ENCODE measurements around the gene PLET1.
A peak's percentile ranks its signal among the peaks of the same experiment; 100 is the strongest.

The PLET1 gene

DNA sequence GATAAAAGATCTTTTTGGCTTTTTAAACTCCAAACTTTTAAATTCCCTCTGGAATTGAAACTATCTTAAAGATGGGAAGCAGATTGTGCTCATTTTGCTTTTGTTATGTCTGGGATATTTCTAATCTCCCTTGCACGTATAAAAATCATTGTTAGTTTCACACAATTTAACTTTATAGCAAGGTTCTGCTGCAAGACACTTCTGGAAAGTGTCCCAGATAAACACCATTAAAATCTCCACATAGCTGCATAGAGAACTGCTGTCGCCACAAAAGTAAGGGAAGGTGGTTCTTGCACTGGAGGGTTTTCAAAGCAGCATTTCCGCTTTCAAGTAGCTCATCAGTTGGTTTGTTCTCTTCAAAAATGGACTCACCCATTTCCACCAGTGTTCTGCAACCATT, 22.6 kb downstream of the PLET1 start:
- DNase-seq (ENCODE audit: low spot score) = no peak

GRCh38 chr11:112237451-112237850, 23.2 kb downstream of the PLET1 start:
- no peak for DNase-seq (ENCODE audit: low spot score)

DNA sequence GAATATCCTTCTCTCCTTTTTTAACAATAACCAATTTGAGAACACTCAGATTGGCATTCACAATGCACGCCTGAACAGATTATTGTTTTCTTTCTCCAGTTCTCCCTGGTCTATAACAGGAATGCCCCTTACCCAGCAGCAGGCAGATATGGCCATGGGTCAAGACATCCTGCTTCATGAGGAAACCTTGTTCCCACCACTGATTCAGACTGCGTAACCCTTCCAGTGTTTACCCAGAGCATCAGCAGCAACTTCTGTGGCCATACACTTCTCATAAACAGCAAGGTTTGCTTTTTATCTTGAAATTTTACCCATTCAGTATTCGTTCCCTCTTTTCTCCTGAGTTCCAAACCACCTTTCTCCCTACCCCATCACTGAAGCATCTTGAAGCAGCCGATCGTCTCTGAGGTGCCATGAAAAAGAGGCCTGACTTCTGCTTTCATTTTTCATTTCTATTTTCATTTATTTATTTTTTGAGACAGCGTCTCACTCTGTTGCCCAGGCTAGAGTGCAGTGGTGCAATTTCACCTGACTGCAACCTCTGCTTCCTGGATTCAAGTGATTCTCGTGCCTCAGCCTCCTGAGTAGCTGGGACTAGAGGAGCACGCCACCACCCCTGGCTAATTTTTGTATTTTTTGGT, 24.8 kb downstream of the PLET1 start:
- no peak for DNase-seq (ENCODE audit: low spot score)

DNA sequence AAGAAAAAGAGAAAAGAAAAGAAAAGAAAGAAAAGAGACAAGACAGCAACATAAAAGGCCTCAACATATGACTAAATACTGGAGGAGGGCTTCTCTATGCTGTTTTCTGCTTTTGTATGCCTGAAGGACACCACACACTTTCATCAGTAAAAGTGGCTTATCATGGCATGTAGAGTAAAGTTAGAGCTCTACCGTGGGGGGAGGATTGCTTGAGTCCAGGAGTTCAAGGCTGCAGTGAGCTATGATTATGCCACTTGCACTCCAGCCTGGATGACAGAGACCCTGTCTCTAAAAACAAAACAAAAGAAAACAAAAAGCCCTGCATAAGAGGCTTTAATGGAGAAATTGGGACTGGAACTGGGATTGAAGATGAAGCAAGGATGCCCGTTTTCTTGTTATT, 28.7 kb downstream of the PLET1 start:
- DNase-seq (ENCODE audit: low spot score) = no peak

DNA sequence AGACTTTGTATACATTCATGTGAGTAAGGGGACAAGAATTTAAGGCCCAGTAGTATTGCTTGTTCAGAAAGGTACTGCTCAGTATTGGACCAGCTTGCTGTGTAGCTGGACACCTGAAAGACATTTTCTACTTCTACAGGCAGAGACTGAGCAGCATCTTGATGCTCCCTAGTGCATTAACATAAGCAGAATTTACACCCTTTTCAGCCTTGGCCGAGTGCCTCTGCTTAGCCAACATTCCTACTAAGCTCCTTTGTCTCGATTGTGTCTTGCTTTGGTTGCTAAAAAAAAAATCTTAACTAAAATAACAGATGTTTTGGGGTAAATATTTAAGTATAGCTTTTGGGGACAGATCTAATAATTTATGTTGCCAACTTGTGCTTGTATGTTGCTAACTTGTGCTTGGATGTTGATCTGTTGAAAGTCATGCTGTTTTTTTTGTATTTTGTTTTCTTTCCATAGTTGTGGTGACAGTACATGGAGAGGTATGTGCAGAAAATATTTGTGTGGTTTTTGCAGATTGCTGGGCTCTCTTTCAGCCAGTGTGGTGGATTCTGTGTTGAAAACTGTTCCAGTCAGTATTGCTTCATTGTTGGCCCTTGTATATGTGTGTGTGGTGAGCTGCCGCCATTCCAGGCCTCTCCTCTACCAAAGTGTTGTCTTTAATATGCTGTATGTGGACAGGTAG, 30.8 kb downstream of the PLET1 start:
- no peak for DNase-seq (ENCODE audit: low spot score)

DNA sequence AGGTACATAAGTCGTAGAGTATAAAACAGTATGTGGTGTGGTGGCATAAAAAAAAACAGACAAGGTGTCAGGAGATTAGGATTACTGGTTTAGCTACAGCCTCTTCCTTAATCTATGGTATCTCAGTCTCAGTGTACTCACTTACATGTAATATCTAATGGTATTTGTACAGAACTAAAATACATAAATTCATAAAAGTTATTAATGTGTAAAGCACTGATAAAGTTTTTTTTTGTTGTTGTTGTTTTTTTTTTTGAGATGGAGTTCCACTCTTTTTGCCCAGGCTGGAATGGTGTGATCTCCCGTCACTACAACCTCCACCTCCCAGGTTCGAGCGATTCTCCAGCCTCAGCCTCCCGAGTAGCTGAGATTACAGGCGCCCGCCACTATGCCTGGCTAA, 31.5 kb downstream of the PLET1 start:
- DNase-seq (ENCODE audit: low spot score) = no peak

DNA sequence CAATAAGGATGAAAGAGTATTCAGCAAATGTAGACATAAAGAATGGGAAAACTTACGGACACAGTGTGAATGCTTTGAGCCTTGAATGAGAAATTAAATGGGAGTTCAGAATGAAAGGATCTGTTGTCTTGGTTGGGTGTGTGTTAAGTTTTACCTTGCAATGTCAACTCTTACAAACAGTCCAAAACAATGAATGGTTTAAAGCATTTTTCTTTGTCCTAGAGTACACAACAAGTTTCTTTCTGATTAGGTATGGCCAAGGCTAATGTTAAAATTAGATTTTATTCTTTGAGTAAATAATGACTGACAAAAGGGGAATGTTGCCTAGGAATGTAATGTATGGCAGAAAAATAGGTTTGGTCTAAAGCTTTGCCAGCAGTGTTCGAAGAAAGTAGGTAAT, 32.0 kb downstream of the PLET1 start:
- no peak for DNase-seq (ENCODE audit: low spot score)

DNA sequence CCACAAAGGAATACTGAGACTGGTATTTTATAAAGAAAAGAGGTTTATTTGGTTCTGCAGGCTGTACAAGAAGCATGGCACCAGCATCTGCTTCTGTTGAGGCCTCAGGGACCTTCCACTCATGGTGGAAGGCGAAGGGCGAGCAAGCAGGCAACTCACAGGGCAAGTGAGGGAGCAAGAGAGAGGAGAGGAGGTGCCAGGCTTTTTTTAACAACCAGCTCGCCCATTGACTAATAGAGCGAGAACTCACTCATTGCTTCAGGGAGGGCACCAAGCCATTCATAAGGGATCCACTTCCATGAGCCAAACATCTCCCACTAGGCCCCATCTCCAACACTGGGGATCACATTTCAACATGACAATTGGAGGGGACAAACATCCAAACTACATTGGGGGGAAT, 33.2 kb downstream of the PLET1 start:
- no peak for DNase-seq (ENCODE audit: low spot score)

- DNase-seq (ENCODE audit: low spot score) = peak; percentile 10
Measured at GRCh38 chr11:112226831-112227401, 33.7 kb downstream of the PLET1 start.

GRCh38 chr11:112226062-112226830, 34.4 kb downstream of the PLET1 start, which contains the start of gene PTS:
TSS of gene PTS (plus strand) at chr11:112226428. CDS start at chr11:112226444, 16 bp downstream.
- peak; percentile 84 for DNase-seq (ENCODE audit: low spot score)

DNA sequence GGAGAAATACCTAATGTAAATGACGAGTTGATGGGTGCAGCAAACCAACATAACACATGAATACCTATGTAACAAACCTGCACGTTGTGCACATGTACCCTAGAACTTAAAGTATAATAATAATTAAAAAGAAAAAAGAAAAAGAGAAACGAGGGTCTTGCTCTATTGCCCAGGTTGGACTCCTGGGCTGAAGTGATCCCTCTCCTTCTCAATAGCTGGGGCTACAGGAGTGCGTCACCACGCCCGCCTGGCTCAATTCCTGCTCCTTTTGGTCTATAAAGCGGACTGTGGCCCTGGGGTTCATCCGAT, 35.0 kb downstream of the PLET1 start:
- DNase-seq (ENCODE audit: low spot score) = no peak

- DNase-seq (ENCODE audit: low spot score) = no peak
Measured at GRCh38 chr11:112223754-112224532, 36.7 kb downstream of the PLET1 start.

DNA sequence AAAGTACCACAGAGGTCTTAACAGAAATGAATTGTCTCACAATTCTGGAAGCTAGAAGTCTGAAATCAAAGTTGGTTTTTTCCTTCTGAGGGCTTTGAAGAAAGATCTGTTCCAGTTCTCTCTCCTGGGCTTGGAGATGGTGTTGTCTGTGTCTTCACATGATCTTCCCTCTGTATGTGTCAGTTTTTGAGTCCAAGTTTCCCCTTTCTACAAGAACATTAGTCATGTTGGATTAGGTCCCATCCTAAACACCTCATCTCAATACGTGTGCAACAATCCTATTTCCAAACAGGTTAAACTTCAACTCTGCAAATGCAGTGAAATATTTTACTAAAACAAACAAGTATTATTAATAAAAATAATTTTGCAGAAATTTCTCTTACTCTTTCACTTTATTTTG, 37.5 kb downstream of the PLET1 start:
- DNase-seq (ENCODE audit: low spot score) = no peak

DNA sequence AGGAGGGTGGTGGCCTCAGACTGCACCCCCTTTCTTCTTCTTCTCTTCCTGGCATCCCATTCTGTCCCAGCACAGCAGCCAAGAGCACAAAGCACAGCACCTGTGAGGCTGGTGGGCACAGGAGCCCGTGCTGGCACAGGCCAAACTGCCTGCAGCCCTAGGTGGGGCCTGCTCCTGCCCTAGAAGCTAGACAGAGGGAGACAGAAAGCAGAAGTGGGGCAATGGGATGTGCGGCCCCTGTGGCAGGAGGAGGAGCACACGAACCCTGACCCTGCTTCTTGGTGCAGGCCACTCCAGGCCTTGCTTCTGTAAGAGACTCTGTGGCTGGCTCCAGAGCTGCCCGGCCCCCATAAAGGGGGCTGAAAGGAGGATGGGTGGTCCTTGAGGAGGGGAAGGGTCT, 38.4 kb downstream of the PLET1 start:
- no peak for DNase-seq (ENCODE audit: low spot score)

- DNase-seq (ENCODE audit: low spot score) = no peak
Measured at GRCh38 chr11:112221274-112221835, 39.3 kb downstream of the PLET1 start.

GRCh38 chr11:112219476-112220232, 41.0 kb downstream of the PLET1 start:
- DNase-seq (ENCODE audit: low spot score) = peak; percentile 71

DNA sequence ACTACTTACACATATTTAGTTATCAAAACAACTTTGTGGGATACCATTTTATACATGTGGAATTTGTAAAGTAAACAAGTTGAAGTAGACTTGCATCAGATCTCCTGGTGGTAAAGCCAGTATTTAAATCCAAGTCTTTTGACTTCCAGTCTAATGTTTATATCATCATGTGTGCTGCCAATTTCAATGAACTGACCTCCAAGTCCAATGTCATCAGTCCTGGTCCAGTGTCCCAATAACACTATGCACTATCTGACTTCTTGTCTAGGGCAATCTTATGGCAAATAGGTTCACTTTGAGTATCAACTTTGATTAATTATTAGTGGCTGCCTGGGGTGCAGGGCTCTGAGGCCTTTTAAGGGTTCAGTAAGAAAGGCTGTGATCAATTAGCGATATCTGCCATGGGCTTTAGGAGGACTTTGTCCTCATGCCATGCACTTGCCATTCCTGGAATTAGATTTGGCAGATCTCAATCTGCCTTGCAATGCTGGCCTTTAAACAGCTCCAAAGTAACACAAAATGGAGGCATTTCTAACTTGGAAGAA, 44.0 kb downstream of the PLET1 start:
- no peak for DNase-seq (ENCODE audit: low spot score)

DNA sequence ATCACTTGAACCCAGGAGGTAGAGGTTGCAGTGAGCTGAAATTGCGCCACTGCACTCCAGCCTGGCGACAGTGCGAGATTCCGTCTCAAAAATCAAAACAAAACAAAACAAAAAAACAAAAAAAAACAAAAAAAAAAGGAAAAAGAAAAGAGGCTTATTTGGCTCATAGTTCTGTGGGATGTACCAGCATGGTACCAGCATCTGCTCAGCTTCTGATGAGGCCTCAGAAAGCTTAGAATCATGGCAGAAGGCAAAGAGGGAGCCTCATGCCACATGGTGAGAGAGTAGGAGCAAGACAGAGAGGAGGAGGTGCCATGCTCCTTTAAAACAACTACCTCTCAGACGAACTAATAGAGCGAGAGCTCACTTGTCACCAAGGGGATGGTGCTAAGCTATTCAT, 45.0 kb downstream of the PLET1 start:
- DNase-seq (ENCODE audit: low spot score) = no peak

- DNase-seq (ENCODE audit: low spot score) = no peak
Measured at GRCh38 chr11:112213753-112214152, 46.9 kb downstream of the PLET1 start.

DNA sequence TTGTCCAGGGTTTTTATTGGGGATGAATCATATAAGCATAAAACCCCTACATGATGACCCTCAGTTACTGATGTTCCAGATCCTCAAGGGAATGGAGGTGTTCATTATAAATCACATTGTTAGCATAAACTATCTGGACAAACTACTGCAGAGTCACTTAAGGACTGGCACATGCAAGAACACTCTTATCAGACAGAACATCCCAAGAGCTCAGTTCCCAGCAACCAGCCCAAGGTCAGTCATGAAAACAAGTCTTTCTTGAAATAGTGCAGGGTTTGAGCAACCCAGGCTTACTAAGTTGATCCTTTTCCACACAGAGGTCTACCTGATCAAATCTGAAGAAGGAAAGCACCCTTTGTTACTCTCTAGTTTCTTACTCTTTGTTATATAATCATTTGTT, 48.0 kb downstream of the PLET1 start:
- no peak for DNase-seq (ENCODE audit: low spot score)

DNA sequence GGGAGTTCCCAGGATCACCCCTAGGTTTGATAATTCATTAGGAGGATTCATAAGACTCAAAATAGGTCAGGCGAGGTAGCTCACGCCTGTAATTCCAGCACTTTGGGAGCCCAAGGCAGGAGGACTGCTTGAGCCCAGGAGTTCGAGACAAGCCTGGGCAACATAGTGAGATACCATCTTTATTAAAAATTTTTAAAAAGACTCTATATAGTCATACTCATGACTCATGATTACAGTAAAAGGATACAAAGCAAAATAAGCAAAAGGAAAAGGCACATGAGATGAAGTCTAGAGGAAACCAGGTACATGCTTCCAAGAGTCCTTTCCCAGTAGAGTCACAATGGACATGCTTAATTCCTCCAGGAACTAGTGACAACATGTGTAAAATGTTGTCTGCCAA, 48.4 kb downstream of the PLET1 start:
- no peak for DNase-seq (ENCODE audit: low spot score)

Measured in kidney capillary endothelial cell (primary cell).